A673 (cell line): ENCODE results near the gene GPR37L1.

ENCODE experiments used
- EZH2 ChIP-seq: fragments of 200-600 bp; sonication (generic); IDR thresholded peaks from 2 replicates; pipeline ENCODE4 v1.6.1; 2017; ENCODE audit warnings: borderline replicate concordance, low read depth, mild to moderate bottlenecking, mixed read lengths, antibody characterized with exemption, low read length; ENCODE audit not compliant: poor library complexity, severe bottlenecking
- TF ChIP-seq, protein P1 (sequence below): fragments of 300-800, 200-600 bp; sonication (generic); conservative IDR thresholded peaks from 2 replicates; pipeline ENCODE4 v1.5.1; 2017; ENCODE audit warnings: low read depth, mild to moderate bottlenecking, antibody characterized with exemption, low read length, moderate library complexity, mixed read lengths

DNA sequence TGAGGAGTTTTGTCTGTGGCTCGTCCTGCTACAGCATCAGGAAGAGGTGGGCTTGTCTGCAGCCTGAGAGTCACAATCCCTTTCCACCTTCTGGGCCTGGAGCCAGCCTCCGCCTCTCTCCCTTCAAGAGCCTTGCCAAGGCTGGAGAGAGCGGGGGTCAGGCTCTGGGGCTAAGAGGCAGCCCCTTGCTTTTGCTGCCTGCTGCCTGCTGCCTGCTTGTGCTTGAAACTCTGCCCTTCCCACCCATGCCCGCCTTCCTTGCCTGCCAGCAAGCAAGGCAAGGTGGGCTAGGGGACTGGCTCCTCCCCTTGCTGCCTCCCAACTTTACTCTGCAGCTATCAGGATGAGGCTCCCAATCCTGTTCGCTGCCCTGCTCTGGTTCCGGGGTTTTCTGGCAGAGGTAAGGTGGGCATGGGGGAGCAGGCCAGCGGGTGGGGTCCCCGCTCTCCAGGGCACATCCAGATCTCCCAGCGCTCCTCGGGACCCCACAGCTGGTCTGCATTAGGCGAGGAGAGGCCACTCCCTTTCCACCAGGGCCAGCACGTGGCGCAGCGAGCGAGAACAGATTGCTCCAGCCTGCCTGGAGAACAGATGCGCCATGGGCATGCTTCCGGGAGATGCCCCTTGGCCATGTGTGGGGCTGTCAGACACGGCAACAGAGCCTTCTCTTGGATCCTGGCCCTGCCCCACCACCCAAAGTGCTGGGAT is 45.1 kb downstream of the GPR37L1 start:
- TF ChIP-seq, protein P1, sequence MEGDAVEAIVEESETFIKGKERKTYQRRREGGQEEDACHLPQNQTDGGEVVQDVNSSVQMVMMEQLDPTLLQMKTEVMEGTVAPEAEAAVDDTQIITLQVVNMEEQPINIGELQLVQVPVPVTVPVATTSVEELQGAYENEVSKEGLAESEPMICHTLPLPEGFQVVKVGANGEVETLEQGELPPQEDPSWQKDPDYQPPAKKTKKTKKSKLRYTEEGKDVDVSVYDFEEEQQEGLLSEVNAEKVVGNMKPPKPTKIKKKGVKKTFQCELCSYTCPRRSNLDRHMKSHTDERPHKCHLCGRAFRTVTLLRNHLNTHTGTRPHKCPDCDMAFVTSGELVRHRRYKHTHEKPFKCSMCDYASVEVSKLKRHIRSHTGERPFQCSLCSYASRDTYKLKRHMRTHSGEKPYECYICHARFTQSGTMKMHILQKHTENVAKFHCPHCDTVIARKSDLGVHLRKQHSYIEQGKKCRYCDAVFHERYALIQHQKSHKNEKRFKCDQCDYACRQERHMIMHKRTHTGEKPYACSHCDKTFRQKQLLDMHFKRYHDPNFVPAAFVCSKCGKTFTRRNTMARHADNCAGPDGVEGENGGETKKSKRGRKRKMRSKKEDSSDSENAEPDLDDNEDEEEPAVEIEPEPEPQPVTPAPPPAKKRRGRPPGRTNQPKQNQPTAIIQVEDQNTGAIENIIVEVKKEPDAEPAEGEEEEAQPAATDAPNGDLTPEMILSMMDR, result no peak
- TF ChIP-seq EZH2, result no peak
